ENCODE data around the gene GARS1.
"Not testable (repeated sequence)": the region's sequence is repeated elsewhere in the genome, so short reads cannot be mapped to it uniquely, and the experiment has no call there.

GARS1 gene, protein sequence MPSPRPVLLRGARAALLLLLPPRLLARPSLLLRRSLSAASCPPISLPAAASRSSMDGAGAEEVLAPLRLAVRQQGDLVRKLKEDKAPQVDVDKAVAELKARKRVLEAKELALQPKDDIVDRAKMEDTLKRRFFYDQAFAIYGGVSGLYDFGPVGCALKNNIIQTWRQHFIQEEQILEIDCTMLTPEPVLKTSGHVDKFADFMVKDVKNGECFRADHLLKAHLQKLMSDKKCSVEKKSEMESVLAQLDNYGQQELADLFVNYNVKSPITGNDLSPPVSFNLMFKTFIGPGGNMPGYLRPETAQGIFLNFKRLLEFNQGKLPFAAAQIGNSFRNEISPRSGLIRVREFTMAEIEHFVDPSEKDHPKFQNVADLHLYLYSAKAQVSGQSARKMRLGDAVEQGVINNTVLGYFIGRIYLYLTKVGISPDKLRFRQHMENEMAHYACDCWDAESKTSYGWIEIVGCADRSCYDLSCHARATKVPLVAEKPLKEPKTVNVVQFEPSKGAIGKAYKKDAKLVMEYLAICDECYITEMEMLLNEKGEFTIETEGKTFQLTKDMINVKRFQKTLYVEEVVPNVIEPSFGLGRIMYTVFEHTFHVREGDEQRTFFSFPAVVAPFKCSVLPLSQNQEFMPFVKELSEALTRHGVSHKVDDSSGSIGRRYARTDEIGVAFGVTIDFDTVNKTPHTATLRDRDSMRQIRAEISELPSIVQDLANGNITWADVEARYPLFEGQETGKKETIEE

DNA sequence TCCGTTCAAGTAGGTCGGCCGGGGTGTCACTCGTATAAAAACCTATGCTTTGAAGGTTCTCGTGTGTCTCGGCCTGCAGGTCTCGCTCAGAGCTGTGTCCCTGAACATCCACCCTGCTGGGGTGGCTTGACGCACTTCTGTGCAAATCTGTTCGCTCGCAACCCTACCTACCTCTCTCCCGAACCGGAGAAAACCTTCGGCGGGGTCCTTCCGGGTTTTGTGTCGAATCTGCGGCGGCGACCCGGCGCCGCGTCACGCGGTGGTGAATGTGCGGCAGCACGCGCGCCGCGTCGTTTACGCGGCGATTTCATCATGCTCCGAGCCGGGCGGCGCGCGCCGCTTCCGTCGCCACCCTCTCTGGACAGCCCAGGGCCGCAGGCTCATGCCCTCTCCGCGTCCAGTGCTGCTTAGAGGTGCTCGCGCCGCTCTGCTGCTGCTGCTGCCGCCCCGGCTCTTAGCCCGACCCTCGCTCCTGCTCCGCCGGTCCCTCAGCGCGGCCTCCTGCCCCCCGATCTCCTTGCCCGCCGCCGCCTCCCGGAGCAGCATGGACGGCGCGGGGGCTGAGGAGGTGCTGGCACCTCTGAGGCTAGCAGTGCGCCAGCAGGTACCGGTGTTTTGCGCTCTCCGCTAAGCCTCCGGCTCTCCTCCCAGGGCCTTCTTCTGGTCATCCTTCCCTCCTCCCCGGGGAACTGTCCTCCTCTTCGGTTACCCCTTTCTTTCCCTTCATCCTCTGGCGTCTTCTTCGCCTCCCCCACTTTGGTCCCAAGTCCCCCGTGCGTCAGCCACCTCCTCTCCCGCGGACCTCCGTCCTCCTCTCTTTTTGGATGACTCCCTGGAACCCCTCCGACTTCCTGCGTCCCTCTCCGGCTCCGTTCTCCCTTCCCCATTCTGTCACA, at the start of gene GARS1:
TSS of gene GARS1 (plus strand) at position 339 of the 896 bp plus-strand sequence. CDS start at position 383, 44 bp downstream.
- DNase-seq, result peak; percentile 29

DNA sequence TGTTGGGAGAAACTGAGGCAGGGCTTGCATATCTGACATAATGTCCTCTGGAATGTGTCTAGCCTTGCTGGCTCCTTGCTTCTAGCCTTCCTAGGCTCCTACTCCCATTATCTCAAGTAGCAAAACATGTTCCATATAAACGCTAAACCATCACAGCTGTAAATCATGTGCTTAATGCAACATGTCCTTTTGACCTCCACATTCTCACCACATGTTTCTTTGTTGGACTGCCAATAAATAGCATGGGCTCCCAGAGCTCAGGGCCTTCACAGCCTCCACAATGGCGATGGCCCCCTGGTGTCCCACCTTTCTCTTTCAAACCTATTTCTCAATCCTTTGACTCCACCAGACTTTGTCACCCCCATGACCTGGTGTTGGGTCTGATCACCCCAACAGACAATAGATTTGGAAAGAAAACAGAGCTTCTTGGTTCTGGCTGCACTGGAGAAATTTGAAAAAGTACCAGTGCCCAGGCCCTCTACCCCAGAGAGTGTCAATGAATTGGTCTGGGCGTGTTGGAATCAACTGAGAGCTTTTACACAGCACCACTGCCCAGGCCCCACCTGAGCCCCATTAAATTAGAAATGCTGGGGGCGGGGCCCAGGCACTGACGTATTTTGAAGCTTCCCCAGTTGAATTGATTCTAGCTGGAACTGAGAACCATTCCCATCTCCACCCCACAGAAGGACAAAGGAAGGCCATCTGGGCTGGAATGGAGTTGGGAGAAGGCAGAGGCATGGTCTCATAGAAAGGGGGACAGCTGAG, 48.7 kb upstream of the GARS1 start:
- no peak for DNase-seq

DNA sequence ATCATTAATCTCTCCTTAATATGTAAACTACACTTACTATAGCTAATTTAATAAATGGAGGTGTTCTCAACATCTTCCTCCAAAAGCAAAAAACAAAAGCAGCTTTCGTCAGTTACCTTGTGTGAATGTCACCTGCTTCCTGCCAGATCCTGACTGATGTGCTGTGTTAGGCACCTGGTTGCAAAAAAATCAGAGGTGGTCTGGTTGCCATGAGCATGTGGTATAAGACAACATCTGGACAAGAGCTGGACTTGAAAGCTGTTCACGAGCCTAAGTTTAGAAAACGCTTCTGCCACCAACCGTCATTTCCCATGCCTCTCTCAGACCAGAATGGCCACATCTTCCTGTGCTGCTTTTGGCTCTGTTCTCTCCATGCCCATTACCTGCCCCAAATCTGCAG, 48.1 kb upstream of the GARS1 start:
- DNase-seq, result no peak

DNA sequence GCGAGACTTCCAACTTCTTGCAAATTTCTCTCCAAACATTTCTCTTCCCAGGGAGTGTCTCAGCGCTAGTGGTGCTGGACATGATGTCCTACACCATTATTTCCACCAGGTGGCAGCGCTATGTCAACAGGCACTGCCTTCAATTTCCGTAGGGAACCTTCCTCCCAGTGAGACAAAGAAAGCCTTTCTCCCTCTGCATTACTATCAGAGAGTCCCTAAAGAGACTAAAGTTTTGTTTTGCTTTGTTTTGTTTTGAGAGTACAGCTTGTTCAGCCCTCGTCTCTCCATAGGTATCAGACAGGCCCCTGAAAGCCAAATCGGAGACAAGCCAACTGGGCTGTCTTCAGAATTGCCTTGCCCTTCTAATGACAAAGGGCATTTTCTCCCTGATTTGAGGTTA, 45.8 kb upstream of the GARS1 start:
- peak; percentile 51 for DNase-seq

DNA sequence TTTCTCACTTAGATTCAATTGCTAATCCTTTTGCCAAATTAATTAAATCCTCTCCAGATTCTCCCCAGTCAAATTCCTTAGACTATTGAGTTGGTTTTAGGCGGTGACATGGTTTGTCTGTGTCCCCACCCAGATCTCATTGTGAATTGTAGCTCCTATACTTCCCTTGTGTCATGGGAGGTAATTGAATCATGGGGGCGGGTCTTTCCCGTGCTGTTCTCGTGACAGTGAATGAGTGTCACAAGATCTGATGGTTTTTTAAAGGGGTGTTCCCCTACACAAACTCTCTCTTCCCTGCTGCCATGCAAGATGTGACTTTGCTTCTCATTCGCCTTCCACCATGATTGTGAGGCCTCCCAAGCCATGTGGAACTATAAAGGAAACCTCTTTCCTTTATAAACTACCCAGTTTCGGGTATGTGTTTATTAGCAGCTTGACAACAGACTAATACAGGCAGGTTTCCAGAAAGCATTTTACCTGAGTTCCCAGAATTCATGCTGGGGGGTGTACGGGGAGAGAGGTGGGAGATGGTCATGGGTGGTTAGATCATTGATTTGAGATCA, 44.7 kb upstream of the GARS1 start:
- DNase-seq, result no peak

DNA sequence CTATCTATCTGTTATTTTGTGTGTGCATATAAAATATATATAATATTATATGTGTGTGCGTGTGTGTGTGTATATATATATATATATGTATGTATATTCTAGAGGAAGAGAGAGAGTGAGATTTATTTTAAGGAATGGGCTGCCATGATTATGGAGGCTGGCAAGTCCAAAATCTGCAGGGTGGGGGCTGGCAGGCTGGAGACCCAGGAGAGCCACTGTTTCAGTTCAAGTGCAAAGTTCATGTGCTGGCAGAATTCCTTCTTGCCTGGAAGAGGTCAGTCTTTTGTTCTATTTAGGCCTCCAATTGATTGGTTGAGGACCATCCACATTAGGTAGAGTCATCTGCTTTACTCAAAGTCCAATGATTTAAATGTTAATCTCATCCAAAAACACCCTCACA, 42.3 kb upstream of the GARS1 start:
- no peak for DNase-seq

DNA sequence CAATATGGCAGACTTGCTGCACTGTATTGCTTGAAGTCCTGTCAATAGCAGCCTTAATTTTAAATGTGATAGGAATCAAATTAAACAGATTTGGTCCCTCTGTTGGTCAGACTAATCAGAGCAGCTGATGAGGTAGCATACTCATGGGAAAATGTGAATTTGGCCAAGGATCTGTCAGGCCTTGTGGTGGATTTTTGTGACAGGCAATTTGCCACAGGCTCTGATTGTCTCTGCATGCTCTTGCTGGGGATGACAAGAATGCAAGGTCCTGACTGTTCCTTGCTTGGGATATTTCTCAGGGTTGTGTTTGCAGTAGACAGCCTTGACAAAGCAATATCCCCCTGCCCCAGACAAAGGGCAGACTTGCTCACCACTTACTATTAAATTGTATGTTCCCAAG, 41.5 kb upstream of the GARS1 start:
- DNase-seq, result no peak

DNA sequence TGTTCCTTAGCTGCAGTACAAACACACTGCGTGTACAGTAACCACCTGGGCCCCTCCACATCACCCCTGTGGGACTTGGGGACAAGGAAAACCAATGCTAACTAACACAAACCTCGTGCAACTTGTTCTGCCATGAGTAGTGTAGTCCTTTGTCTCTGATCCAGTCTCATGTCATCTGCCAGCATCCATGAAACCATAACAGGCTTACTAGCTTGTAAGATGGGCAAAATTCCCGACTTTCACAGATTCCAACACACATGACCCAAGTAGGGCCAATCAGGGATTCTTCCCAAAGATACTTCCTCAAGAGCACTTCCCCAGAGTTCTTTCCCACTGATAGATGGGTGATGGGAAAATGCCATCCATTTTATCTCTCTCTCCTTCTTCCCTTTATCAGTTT, 41.1 kb upstream of the GARS1 start:
- DNase-seq, result no peak

DNA sequence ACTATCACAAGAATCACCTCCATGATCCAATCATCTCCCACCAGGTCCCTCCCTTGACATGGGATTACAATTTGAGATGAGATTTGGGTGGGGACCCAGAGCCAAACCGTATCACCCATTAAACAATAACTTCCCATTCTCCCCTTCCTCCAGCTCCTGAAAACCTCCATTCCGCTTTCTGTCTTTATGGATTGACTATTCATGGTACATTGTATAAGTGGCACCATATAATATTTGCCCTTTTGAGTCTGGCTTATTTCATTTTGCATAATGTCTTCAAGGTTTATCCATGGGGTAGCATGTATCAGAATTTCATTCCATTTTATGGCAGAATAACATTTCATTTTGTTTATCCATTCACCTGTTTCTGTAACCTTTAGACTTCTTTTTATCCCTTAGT, 39.2 kb upstream of the GARS1 start:
- no peak for DNase-seq

DNA sequence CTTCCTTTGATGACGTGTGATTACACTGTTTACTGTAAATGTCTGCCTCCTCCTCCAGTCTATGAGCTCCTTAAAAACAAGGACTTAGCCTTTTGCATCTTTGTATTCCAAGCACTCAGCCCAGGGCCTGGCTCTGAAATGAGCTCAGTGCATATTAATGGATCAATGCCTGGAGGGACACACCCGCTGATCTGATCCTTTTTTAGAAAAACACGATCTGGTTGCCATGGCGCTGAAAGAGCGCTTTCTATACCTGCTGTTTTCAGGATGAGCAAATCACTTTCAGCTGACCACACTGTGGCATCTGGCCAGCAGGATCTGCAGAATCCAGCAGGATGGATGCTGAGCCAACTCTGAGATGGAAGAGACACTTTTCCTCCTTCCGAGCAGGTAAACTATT, 37.8 kb upstream of the GARS1 start:
- peak; percentile 49 for DNase-seq

DNA sequence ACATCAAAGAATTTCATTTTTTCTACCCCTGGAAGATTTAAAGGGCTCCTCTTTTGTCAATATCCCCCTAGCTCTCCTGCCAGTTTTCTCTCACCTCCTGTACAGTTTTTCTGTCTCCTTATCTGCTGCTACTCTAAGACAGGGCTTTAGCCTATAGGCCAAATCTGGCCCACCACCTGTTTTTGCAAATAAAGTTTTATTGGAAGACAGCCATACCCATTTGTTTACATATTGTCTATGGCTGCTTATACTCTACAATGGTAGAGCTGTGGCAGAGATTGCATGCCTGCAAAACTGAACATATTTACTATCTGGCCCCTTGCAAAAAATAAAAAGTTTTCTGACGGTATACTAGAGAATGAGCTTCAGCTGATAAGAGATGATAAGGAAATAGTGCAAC, 37.4 kb upstream of the GARS1 start:
- no peak for DNase-seq

DNA sequence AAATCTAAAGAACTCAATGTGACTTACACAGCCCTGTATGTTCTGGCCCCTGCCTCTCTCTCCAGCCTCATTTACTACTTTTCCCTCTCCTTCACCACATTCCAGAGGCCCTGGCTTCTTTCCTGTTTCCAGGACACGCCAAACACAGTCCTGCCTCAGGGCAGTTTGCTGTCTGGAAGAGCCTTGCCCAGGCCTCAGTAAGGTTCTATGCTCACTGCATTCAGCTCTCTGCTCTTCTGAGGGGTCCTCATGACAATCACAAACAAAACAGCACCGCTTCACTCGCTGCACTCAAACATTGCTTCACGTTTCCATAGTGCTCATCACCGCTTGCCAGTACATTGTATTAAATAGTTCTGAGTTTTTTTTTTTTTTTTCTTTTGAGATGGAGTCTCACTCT, 35.1 kb upstream of the GARS1 start:
- DNase-seq, result no peak

DNA sequence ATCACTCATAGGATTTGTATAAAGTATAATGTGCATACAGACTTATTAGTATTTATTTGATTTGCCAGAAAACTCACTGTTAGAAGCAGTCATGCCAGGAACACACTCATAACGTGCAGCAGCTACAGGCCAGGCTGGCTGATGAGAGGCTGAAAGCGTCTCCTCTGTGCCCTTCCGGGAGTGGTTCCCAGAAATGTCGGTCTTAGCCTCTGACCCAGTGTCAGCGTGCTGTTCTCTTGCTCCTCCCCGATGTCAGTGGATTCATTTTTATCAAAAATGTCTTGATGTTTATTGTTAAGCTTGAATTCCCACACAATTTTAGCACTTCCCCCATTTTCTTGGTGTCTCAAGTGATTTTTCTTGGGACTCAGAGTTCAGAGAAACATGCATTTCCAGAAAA, 33.3 kb upstream of the GARS1 start:
- no peak for DNase-seq

DNA sequence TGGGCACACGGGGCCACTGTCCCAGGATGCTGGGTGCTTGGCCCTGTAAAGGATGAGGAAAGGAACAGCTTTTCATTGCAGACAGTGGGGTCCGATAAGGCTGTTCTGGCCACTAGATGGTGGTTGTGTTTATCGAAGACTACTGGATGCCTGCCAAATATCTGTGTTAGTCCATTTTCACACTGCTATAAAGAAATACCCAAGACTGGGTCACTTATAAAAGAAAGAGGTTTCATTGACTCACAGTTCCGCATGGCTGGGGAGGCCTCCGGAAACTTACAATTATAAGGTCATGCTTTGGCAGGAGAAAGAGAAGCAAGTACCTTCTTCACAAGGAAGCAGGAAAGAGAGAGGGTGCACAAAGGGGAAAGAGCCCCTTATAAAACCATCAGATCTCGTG, 32.2 kb upstream of the GARS1 start:
- no peak for DNase-seq

DNA sequence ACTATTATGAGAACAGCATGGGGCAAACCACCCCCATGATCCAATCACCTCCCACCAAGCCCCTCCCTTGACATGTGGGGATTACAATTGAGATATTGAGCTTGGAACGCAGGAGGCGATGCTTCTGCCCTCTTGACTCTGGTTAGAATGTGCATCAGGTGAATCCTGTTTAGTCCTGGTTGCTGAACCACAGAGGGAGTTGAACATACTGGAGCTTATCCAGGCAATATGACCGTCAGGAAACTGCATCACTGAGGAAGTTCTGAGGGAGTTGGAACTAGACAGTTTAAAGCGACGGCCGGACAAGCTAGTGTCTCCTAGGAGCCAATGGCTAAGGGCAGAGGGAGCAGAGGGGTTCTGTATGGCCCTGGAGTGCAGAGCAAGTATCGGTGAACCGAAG, 31.8 kb upstream of the GARS1 start:
- DNase-seq, result no peak

DNA sequence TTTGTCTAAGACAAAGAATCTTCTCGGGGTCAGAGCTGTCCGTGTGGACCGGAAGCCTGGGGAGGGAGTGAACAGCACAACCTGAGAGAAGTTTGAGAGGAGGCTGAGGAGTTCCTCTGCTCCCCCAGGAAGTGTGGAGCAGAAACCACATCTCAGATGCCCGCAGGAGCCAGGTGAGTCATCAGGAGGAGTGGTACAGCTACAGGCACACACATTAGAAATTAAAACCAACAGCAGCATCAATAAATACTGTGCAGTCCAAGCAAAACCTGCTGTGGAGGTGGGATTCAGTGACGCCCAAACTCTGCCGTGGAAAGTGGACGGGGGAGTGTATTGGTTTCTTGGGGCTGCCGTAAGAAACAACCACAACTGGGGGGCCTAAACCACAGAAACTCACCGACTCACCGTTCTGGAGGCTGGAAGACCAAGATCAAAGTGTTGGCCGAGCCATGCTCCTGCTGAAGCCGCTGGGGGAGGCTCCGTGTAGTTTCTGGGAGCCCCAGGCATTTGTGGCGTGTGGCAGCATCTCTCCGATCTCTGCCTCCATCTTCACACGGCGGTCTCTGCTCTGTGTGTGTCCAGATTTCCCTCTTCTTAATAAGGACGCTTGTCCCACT, 31.2 kb upstream of the GARS1 start:
- DNase-seq, result no peak

DNA sequence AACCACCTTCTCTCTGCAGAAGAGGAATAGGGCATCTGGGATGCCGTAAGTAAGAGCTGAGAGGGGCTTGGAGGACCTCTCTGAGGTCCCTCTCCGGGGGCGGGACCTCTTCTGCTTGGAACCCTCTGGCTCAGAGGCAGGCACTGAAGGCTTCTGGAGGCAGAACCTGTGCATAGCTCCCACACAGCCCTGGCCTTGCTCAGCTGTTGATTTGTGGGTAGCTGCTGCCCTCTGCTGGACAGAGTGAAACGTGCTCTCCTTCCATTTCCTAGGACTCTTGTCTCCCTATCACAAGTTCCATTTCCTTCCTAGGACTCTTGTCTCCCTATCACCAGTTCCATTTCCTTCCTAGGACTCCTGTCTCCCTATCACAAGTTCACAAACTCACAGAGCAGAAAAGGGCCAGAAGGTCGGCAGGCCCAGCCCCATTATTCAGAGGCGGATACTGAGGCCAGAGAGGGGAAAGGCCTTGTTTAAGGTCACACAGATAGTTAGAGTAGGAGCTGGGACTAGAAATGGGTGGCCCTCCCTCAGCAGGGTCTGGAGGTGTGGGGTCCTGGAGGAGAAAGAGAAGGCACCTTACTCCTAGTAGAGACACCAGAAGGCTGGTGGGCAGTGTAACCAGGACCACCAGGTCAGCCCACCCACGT, 30.3 kb upstream of the GARS1 start:
- peak; percentile 59 for DNase-seq

DNA sequence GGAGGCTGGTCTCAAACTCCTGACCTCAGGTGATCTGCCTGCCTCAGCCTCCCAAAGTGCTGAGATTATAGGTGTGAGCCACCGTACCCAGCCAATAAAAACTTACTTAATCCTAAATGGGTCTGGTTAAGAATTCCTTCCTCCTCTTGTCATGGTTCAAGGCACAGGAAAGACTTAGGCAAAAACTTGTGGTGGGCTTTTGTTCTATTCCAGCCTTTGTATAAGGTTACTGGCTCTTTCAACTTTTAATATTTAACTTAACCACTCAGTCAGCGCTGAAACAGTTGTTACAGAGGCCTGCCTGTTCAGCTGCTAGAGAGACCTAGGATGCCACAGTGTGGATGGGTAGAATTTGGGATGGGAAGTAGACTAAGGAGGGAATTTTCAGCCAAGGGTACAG, 28.1 kb upstream of the GARS1 start:
- DNase-seq, result no peak

DNA sequence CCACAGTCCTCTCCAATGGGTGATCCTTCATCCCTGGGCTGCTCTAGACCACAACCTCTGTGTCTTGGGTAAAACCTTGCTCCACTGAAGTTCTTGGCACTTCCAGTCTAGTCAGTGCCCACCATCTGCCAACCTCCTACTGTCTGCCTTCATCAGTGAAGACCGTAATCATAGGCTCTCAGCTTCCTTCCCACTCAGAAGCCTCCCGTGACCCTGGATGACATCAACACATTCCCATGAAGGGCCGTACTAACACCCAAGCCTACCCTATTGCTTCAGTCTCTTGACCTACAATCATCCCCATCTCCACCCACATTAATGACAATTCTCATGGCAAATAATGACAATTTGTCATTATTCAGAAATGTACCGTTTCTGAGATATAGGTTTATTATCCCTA, 27.6 kb upstream of the GARS1 start:
- no peak for DNase-seq

DNA sequence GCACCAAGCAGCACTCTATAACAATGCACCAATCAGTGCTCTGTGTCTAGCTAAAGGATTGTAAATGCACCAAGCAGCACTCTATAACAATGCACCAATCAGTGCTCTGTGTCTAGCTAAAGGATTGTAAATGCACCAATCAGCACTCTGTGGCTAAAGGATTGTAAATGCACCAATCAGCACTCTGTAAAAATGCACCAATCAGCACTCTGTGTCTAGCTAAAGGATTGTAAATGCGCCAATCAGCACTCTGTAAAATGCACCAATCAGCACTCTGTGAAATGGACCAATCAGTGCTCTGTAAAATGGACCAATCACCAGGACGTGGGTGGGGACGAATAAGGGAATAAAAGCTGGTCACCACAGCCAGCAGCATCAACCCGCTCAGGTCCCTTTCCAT, 24.4 kb upstream of the GARS1 start:
- DNase-seq, result not testable (repeated sequence)

DNA sequence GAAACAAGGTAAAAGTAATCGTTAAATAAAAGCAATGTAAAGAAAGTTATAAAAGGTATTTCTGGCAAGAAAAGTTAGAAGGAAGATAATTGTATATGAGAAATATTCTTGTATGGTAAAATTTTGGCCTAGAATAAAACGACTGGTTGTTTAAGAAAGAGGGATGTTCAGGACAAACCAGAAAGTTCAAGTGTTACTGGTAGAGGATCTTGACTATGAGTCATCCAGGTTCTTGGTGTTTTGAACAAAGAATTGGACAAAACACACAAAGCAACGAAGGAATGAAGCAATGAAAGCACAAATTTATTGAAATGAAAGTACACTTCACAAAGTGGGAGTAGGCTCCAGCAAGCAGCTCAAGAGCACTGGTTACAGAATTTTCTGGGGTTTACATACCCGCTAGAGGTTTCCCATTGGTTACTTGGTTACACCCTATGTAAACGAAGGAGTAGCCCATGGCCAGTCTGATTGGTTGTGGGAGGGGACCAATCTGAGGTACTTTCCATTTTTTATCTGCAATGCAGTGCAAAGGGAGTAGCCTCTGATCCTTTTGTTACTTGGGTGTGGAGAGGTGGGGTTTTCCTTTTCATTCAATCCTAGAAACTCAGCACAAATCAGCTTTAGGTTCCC, 22.4 kb upstream of the GARS1 start:
- no peak for DNase-seq
